ENCODE results near the gene MOB3C.

DNA sequence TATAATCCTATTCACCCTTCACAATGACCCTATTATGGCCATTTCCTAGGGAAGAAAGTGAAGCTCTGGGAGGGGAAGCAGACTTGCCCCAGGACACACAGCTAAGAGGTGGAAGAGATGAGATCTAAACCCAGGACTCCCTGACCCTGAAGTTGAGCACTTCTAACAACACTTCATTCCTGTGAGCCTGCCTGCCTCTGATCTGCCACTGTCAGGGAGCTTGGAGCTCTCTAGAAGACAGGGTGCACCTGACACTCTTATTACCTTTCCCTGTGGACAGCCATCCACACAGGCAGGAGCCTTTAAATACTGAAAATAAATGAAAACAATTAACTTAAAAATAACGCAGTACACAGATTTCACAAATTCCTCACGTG, 13.1 kb downstream of the MOB3C start:
- TF ChIP-seq, protein P1, sequence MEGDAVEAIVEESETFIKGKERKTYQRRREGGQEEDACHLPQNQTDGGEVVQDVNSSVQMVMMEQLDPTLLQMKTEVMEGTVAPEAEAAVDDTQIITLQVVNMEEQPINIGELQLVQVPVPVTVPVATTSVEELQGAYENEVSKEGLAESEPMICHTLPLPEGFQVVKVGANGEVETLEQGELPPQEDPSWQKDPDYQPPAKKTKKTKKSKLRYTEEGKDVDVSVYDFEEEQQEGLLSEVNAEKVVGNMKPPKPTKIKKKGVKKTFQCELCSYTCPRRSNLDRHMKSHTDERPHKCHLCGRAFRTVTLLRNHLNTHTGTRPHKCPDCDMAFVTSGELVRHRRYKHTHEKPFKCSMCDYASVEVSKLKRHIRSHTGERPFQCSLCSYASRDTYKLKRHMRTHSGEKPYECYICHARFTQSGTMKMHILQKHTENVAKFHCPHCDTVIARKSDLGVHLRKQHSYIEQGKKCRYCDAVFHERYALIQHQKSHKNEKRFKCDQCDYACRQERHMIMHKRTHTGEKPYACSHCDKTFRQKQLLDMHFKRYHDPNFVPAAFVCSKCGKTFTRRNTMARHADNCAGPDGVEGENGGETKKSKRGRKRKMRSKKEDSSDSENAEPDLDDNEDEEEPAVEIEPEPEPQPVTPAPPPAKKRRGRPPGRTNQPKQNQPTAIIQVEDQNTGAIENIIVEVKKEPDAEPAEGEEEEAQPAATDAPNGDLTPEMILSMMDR (conservative IDR thresholded peaks at IDR 0.05 in 1 of 2, IDR thresholded peaks at IDR 0.05 in 1 of 2; ENCODE audit: low read depth in 1 of 2, low read length in 2 of 2) = no peak
- TF ChIP-seq EZH2 (IDR thresholded peaks at IDR 0.05; ENCODE audit: low read length, missing control alignments) = no peak

All from fibroblast of lung (primary cell).